ENCODE measurements around the gene RPL7L1. TPM values are rescaled to one million over a fixed set of nuclear protein-coding genes. Genes with fewer than 3 reads are reported as not detected.
A peak's percentile ranks its signal among the peaks of the same experiment; 100 is the strongest.

RPL7L1 gene
- total RNA-seq (2016; rRNA removed; fragmentation: Illumina TruSeq; extraction: Trizol) (179 and 228 TPM in 2 replicates), polyA plus RNA-seq (2011; rRNA removed) (51.6 and 52.0 TPM in 2 replicates), polyA minus RNA-seq (2011; rRNA and poly(A)+ RNA removed; ENCODE audit: low replicate concordance) (58.1 and 94.4 TPM in 2 replicates), Bru-seq, nascent RNA (percentile 98 among the genes with signal in this experiment), BruChase-seq, experiment 1, labeled RNA remaining after a 6-hour chase (percentile 99 among the genes with signal in this experiment), BruChase-seq, experiment 2, labeled RNA remaining after a 2-hour chase (percentile 99 among the genes with signal in this experiment)
- 34.8 and 36.3 TPM in 2 replicates for total RNA-seq (2016; cell fraction: cytosol; rRNA removed; fragmentation: Illumina TruSeq; extraction: Trizol; ENCODE audit: low read depth)
- 172 and 248 TPM in 2 replicates for total RNA-seq (2016; cell fraction: insoluble cytoplasmic fraction; rRNA removed; fragmentation: Illumina TruSeq; extraction: Trizol)
- 98.2 and 108 TPM in 2 replicates for total RNA-seq (2016; cell fraction: membrane; rRNA removed; fragmentation: Illumina TruSeq; extraction: Trizol)
- 79.2 and 84.2 TPM in 2 replicates for total RNA-seq (2016; cell fraction: nucleus; rRNA removed; fragmentation: Illumina TruSeq; extraction: Trizol)
- 40.8 and 57.7 TPM in 2 replicates for polyA plus RNA-seq (2011; cell fraction: cytosol; rRNA removed)
- 18.1 and 25.2 TPM in 2 replicates for polyA plus RNA-seq (2011; cell fraction: nucleus; rRNA removed)
- 116 and 118 TPM in 2 replicates for polyA plus RNA-seq (2012)
- polyA plus RNA-seq (2016; cell fraction: cytosol; fragmentation: Illumina TruSeq; extraction: Trizol; ENCODE audit: low read depth): 16.4 and 17.2 TPM in 2 replicates
- polyA plus RNA-seq (2016; cell fraction: insoluble cytoplasmic fraction; fragmentation: Illumina TruSeq; extraction: Trizol; ENCODE audit: low read depth): 182 and 194 TPM in 2 replicates
- 45.4 and 49.4 TPM in 2 replicates for polyA plus RNA-seq (2016; cell fraction: membrane; fragmentation: Illumina TruSeq; extraction: Trizol; ENCODE audit: low read depth)
- polyA plus RNA-seq (2016; cell fraction: nucleus; fragmentation: Illumina TruSeq; extraction: Trizol; ENCODE audit: insufficient read depth, low read depth): 90.1 and 101 TPM in 2 replicates
- 36.1 and 48.1 TPM in 2 replicates for polyA minus RNA-seq (2011; cell fraction: cytosol; rRNA and poly(A)+ RNA removed)
- polyA minus RNA-seq (2011; cell fraction: nucleus; rRNA and poly(A)+ RNA removed): 68.2 and 106 TPM in 2 replicates
- long read RNA-seq, experiment 1, full-length matches to known transcripts: 64 of 110 reads
- long read RNA-seq, experiment 1, partial matches to known transcripts: 27 of 110 reads
- long read RNA-seq, experiment 1, other reads (novel, unspliced or antisense): 19 of 110 reads
- long read RNA-seq, experiment 2, full-length matches to known transcripts: 13 of 430 reads
- long read RNA-seq, experiment 2, partial matches to known transcripts: 29 of 430 reads
- long read RNA-seq, experiment 2, other reads (novel, unspliced or antisense): 388 of 430 reads

GRCh38 chr6:42879372-42880239, at the start of gene RPL7L1:
RPL7L1 (plus strand) TSS chr6:42879616; CDS start chr6:42879911, 295 bp downstream.
- peak; percentile 95 for DNase-seq (ENCODE audit: low spot score)
- no peak for TF ChIP-seq DMTF1 (CRISPR knock-in tag; IDR thresholded peaks at IDR 0.05)
- TF ChIP-seq ETV6 (CRISPR knock-in tag; conservative IDR thresholded peaks at IDR 0.05): no peak; the same call in none of the 2 replicates
- peak; percentile 64 for TF ChIP-seq KDM3A (CRISPR knock-in tag; IDR thresholded peaks at IDR 0.05; ENCODE audit: low read depth)
- peak; percentile 61; the same call in 1 of the 2 replicates for TF ChIP-seq ZFYVE20 (CRISPR knock-in tag; IDR thresholded peaks at IDR 0.05; ENCODE audit: borderline replicate concordance, low read depth)
- TF ChIP-seq, protein P1, sequence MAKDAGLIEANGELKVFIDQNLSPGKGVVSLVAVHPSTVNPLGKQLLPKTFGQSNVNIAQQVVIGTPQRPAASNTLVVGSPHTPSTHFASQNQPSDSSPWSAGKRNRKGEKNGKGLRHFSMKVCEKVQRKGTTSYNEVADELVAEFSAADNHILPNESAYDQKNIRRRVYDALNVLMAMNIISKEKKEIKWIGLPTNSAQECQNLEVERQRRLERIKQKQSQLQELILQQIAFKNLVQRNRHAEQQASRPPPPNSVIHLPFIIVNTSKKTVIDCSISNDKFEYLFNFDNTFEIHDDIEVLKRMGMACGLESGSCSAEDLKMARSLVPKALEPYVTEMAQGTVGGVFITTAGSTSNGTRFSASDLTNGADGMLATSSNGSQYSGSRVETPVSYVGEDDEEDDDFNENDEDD (CRISPR knock-in tag; IDR thresholded peaks at IDR 0.05; ENCODE audit: borderline replicate concordance): peak; percentile 27; the same call in 1 of the 2 replicates
- TF ChIP-seq ZNF501 (CRISPR knock-in tag; IDR thresholded peaks at IDR 0.05): peak; percentile 97
- TF ChIP-seq ZNF382 (CRISPR knock-in tag; IDR thresholded peaks at IDR 0.05; ENCODE audit: borderline replicate concordance): no peak
- TF ChIP-seq ZNF350 (CRISPR knock-in tag; IDR thresholded peaks at IDR 0.05; ENCODE audit: borderline replicate concordance, low read depth): peak; percentile 89
- no peak; the same call in 1 of the 2 replicates for TF ChIP-seq NRL (CRISPR knock-in tag; IDR thresholded peaks at IDR 0.05; ENCODE audit: borderline replicate concordance)
- TF ChIP-seq, protein P2, sequence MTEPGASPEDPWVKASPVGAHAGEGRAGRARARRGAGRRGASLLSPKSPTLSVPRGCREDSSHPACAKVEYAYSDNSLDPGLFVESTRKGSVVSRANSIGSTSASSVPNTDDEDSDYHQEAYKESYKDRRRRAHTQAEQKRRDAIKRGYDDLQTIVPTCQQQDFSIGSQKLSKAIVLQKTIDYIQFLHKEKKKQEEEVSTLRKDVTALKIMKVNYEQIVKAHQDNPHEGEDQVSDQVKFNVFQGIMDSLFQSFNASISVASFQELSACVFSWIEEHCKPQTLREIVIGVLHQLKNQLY (CRISPR knock-in tag; IDR thresholded peaks at IDR 0.05): peak; percentile 1; the same call in 1 of the 2 replicates
- TF ChIP-seq ZNF510 (CRISPR knock-in tag; IDR thresholded peaks at IDR 0.05; ENCODE audit: low read depth): peak; percentile 65; the same call in 1 of the 2 replicates
- TF ChIP-seq AKAP8 (CRISPR knock-in tag; IDR thresholded peaks at IDR 0.05): no peak

More at GRCh38 chr6:42879372-42880239, at the start of gene RPL7L1:
- peaks cover 11% of the 10 kb centered on the region for H4K20me1 ChIP-seq (ENCODE audit: insufficient read depth, low read length)
- H3K4me1 ChIP-seq (ENCODE audit: insufficient read depth, low read length): peaks cover 65% of the 10 kb centered on the region
- peak within 1 kb of the TSS; percentile 89 for H2AFZ ChIP-seq (ENCODE audit: low read length)
- H3K27me3 ChIP-seq (ENCODE audit: control insufficient read depth in 1 of 2, insufficient read depth in 2 of 2, low read length in 2 of 2): no peaks in the 10 kb centered on the region; a peak in 1 of 5 replicates
- ChIA-PET CTCF (ENCODE audit: low intra/inter-chr PET ratio, low total read pairs) (no interaction called here), POLR2A (interaction anchor here (0.8 to 6.4 kb wide), 37 partner anchors 11 to 1092 kb away, joined by 3 to 147 read pairs (median 4); partner anchors contain the start of genes BICRAL, CNPY3, CUL7 and GNMT)
- 0% methylated on average over 41 of the region's 41 CpGs for WGBS (ENCODE audit: low lambda C conversion rate)
- H3K4me3 ChIP-seq (replicated peaks in 1 of 3; ENCODE audit: insufficient read depth in 1 of 3, low read depth in 2 of 3, low read length in 3 of 3): peak within 1 kb of the TSS; percentile 85 to 92 (median 89)
- no peaks in the 10 kb centered on the region for H3K9me3 ChIP-seq (ENCODE audit: low read length)
- H3K9ac ChIP-seq (ENCODE audit: insufficient read depth, low read depth, low read length): peak within 1 kb of the TSS; percentile 97
- peak; percentile 94 for ATAC-seq
- intact Hi-C loops (cut with micrococcal nuclease; ENCODE audit: unreplicated experiment) (loop anchor here (1.0 to 2.0 kb wide), 2 partner anchors 11 to 133 kb away; partner anchors contain the start of gene TBCC), in situ Hi-C loops (cut with HindIII; ENCODE audit: extremely low pct_ligation_motif_present, low pct_unique_long_range_greater_than_20kb) (loop anchor here (5.0 kb wide), 1 partner anchor 217 kb away; no protein-coding TSS in a partner anchor)
- peaks cover 42% of the 10 kb centered on the region for H3K79me2 ChIP-seq (ENCODE audit: insufficient read depth, low read length)
- peaks cover 17 to 26% of the 10 kb centered on the region in 2 experiments for H3K36me3 ChIP-seq (replicated peaks in 1 of 2; ENCODE audit: control insufficient read depth in 1 of 2, insufficient read depth in 2 of 2, low read length in 2 of 2)
- H3K4me2 ChIP-seq (ENCODE audit: low read depth, low read length): peak within 1 kb of the TSS; percentile 84
- peak; percentile 91 for FAIRE-seq
- peak within 1 kb of the TSS; percentile 93 for H3K27ac ChIP-seq (ENCODE audit: extremely low read length, insufficient read depth, low read length)
- BruUV-seq (replicated peaks): TSS peak; percentile 99
